Measurements from ENCODE around the gene PDE8A. TPM values are rescaled to one million over a fixed set of nuclear protein-coding genes. Genes with fewer than 3 reads are reported as not detected.

PDE8A gene
- total RNA-seq, 1 donor: 36.9 TPM

- Histone ChIP-seq H3K4me1 (ENCODE audit: insufficient read depth, low read length) (no peaks in the 10 kb centered on the region), H3K4me3 (ENCODE audit: low read length) (no peak overlapping the region), H3K9me3 (ENCODE audit: low read depth, low read length) (no peaks in the 10 kb centered on the region), H3K27me3 (ENCODE audit: insufficient read depth, low read length) (no peaks in the 10 kb centered on the region)
Measured at GRCh38 chr15:85073556-85074194, 92.0 kb downstream of the PDE8A start.

GRCh38 chr15:85086855-85087254 is 105.2 kb downstream of the PDE8A start:
- Histone ChIP-seq H3K4me3 (ENCODE audit: low read length) (no peak overlapping the region), H3K4me1 (ENCODE audit: insufficient read depth, low read length) (no peaks in the 10 kb centered on the region), H3K27me3 (ENCODE audit: insufficient read depth, low read length) (no peaks in the 10 kb centered on the region), H3K9me3 (ENCODE audit: low read depth, low read length) (no peaks in the 10 kb centered on the region)

- no peaks in the 10 kb centered on the region for H3K27me3 ChIP-seq (ENCODE audit: insufficient read depth, low read length)
- no peaks in the 10 kb centered on the region for H3K4me1 ChIP-seq (ENCODE audit: insufficient read depth, low read length)
- H3K9me3 ChIP-seq (ENCODE audit: low read depth, low read length): no peaks in the 10 kb centered on the region
- no peak overlapping the region for H3K4me3 ChIP-seq (ENCODE audit: low read length)
Measured at GRCh38 chr15:85088300-85088699, 106.6 kb downstream of the PDE8A start.

GRCh38 chr15:85089929-85090597 is 108.4 kb downstream of the PDE8A start:
- H3K27me3 ChIP-seq (ENCODE audit: insufficient read depth, low read length): no peaks in the 10 kb centered on the region
- no peaks in the 10 kb centered on the region for H3K4me1 ChIP-seq (ENCODE audit: insufficient read depth, low read length)
- H3K9me3 ChIP-seq (ENCODE audit: low read depth, low read length): no peaks in the 10 kb centered on the region
- H3K4me3 ChIP-seq (ENCODE audit: low read length): no peak overlapping the region

GRCh38 chr15:85091990-85092389 is 110.3 kb downstream of the PDE8A start:
- no peak overlapping the region for H3K4me3 ChIP-seq (ENCODE audit: low read length)
- no peaks in the 10 kb centered on the region for H3K27me3 ChIP-seq (ENCODE audit: insufficient read depth, low read length)
- H3K4me1 ChIP-seq (ENCODE audit: insufficient read depth, low read length): no peaks in the 10 kb centered on the region
- no peaks in the 10 kb centered on the region for H3K9me3 ChIP-seq (ENCODE audit: low read depth, low read length)

GRCh38 chr15:85094685-85095084 is 113.0 kb downstream of the PDE8A start:
- no peaks in the 10 kb centered on the region for H3K4me1 ChIP-seq (ENCODE audit: insufficient read depth, low read length)
- H3K27me3 ChIP-seq (ENCODE audit: insufficient read depth, low read length): no peaks in the 10 kb centered on the region
- H3K4me3 ChIP-seq (ENCODE audit: low read length): no peak overlapping the region
- H3K9me3 ChIP-seq (ENCODE audit: low read depth, low read length): no peaks in the 10 kb centered on the region

- H3K9me3 ChIP-seq (ENCODE audit: low read depth, low read length): no peaks in the 10 kb centered on the region
- H3K4me3 ChIP-seq (ENCODE audit: low read length): no peak overlapping the region
- H3K27me3 ChIP-seq (ENCODE audit: insufficient read depth, low read length): no peaks in the 10 kb centered on the region
- peaks cover 5% of the 10 kb centered on the region for H3K4me1 ChIP-seq (ENCODE audit: insufficient read depth, low read length)
Measured at GRCh38 chr15:85095566-85095965, 113.9 kb downstream of the PDE8A start.

GRCh38 chr15:85097250-85097649 is 115.6 kb downstream of the PDE8A start:
- H3K27me3 ChIP-seq (ENCODE audit: insufficient read depth, low read length): no peaks in the 10 kb centered on the region
- H3K4me3 ChIP-seq (ENCODE audit: low read length): no peak overlapping the region
- H3K9me3 ChIP-seq (ENCODE audit: low read depth, low read length): no peaks in the 10 kb centered on the region
- peaks cover 5% of the 10 kb centered on the region for H3K4me1 ChIP-seq (ENCODE audit: insufficient read depth, low read length)

- Histone ChIP-seq H3K4me1 (ENCODE audit: insufficient read depth, low read length) (peaks cover 5% of the 10 kb centered on the region), H3K27me3 (ENCODE audit: insufficient read depth, low read length) (no peaks in the 10 kb centered on the region), H3K4me3 (ENCODE audit: low read length) (no peak overlapping the region), H3K9me3 (ENCODE audit: low read depth, low read length) (no peaks in the 10 kb centered on the region)
Measured at GRCh38 chr15:85097725-85098124, 116.1 kb downstream of the PDE8A start.

GRCh38 chr15:85099195-85099803 is 117.6 kb downstream of the PDE8A start:
- Histone ChIP-seq H3K9me3 (ENCODE audit: low read depth, low read length) (no peaks in the 10 kb centered on the region), H3K4me3 (ENCODE audit: low read length) (no peak overlapping the region), H3K4me1 (ENCODE audit: insufficient read depth, low read length) (peaks cover 5% of the 10 kb centered on the region), H3K27me3 (ENCODE audit: insufficient read depth, low read length) (no peaks in the 10 kb centered on the region)

- H3K4me3 ChIP-seq (ENCODE audit: low read length): no peak overlapping the region
- H3K4me1 ChIP-seq (ENCODE audit: insufficient read depth, low read length): peaks cover 5% of the 10 kb centered on the region
- H3K9me3 ChIP-seq (ENCODE audit: low read depth, low read length): no peaks in the 10 kb centered on the region
- no peaks in the 10 kb centered on the region for H3K27me3 ChIP-seq (ENCODE audit: insufficient read depth, low read length)
Measured at GRCh38 chr15:85100186-85100937, 118.7 kb downstream of the PDE8A start.

- H3K4me1 ChIP-seq (ENCODE audit: insufficient read depth, low read length): peaks cover 5% of the 10 kb centered on the region
- H3K4me3 ChIP-seq (ENCODE audit: low read length): no peak overlapping the region
- H3K27me3 ChIP-seq (ENCODE audit: insufficient read depth, low read length): no peaks in the 10 kb centered on the region
- H3K9me3 ChIP-seq (ENCODE audit: low read depth, low read length): no peaks in the 10 kb centered on the region
Measured at GRCh38 chr15:85104584-85104983, 122.9 kb downstream of the PDE8A start.

GRCh38 chr15:85108136-85108535 is 126.5 kb downstream of the PDE8A start:
- Histone ChIP-seq H3K27me3 (ENCODE audit: insufficient read depth, low read length) (no peaks in the 10 kb centered on the region), H3K9me3 (ENCODE audit: low read depth, low read length) (no peaks in the 10 kb centered on the region), H3K4me1 (ENCODE audit: insufficient read depth, low read length) (no peaks in the 10 kb centered on the region), H3K4me3 (ENCODE audit: low read length) (no peak overlapping the region)

- Histone ChIP-seq H3K27me3 (ENCODE audit: insufficient read depth, low read length) (no peaks in the 10 kb centered on the region), H3K4me1 (ENCODE audit: insufficient read depth, low read length) (no peaks in the 10 kb centered on the region), H3K4me3 (ENCODE audit: low read length) (no peak overlapping the region), H3K9me3 (ENCODE audit: low read depth, low read length) (no peaks in the 10 kb centered on the region)
Measured at GRCh38 chr15:85109333-85109732, 127.7 kb downstream of the PDE8A start.

- no peaks in the 10 kb centered on the region for H3K4me1 ChIP-seq (ENCODE audit: insufficient read depth, low read length)
- no peaks in the 10 kb centered on the region for H3K27me3 ChIP-seq (ENCODE audit: insufficient read depth, low read length)
- no peak overlapping the region for H3K4me3 ChIP-seq (ENCODE audit: low read length)
- no peaks in the 10 kb centered on the region for H3K9me3 ChIP-seq (ENCODE audit: low read depth, low read length)
Measured at GRCh38 chr15:85112997-85113396, 131.3 kb downstream of the PDE8A start.

All from mononuclear cell (primary cell).